ENCODE data around the gene TAOK3.
"Not testable (repeated sequence)": the region's sequence is repeated elsewhere in the genome, so short reads cannot be mapped to it uniquely, and the experiment has no call there.

The TAOK3 gene

GRCh38 chr12:118354903-118355302 is 17.8 kb downstream of the TAOK3 start:
- in situ Hi-C loops (cut with HindIII; ENCODE audit: low pct_ligation_motif_present, low sequenced_read_pairs): loop anchor here (25.0 kb wide), 1 partner anchor 168 kb away; no protein-coding TSS in a partner anchor
- no peak overlapping the region for H3K4me3 ChIP-seq (ENCODE audit: low read depth, low read length)
- no peaks in the 10 kb centered on the region for H3K36me3 ChIP-seq (replicated peaks)
- no peak for TF ChIP-seq CTCF (IDR thresholded peaks at IDR 0.05; ENCODE audit: low read depth, low read length, missing control alignments)
- no peak for DNase-seq
- peak overlapping the region; percentile 89 for H3K27ac ChIP-seq
- no peaks in the 10 kb centered on the region for H3K27me3 ChIP-seq (replicated peaks)

- DNase-seq; H3K27me3 ChIP-seq (replicated peaks); H3K36me3 ChIP-seq (replicated peaks); H3K4me3 ChIP-seq (ENCODE audit: low read depth, low read length): not testable (repeated sequence)
- H3K27ac ChIP-seq: peak overlapping the region; percentile 89
- in situ Hi-C loops (cut with HindIII; ENCODE audit: low pct_ligation_motif_present, low sequenced_read_pairs): loop anchor here (25.0 kb wide), 1 partner anchor 167 kb away; no protein-coding TSS in a partner anchor
Measured at GRCh38 chr12:118354503-118354902, 18.2 kb downstream of the TAOK3 start.

GRCh38 chr12:118353721-118354120 is 19.0 kb downstream of the TAOK3 start:
- Histone ChIP-seq H3K4me3 (ENCODE audit: low read depth, low read length) (no peak overlapping the region), H3K36me3 (replicated peaks) (no peaks in the 10 kb centered on the region), H3K27ac (no peak overlapping the region), H3K27me3 (replicated peaks) (no peaks in the 10 kb centered on the region)
- TF ChIP-seq CTCF (IDR thresholded peaks at IDR 0.05; ENCODE audit: low read depth, low read length, missing control alignments): no peak
- in situ Hi-C loops (cut with HindIII; ENCODE audit: low pct_ligation_motif_present, low sequenced_read_pairs): loop anchor here (25.0 kb wide), 1 partner anchor 166 kb away; no protein-coding TSS in a partner anchor
- no peak for DNase-seq

GRCh38 chr12:118350908-118351559 is 21.7 kb downstream of the TAOK3 start:
- H3K27ac ChIP-seq: no peak overlapping the region
- H3K27me3 ChIP-seq (replicated peaks): no peaks in the 10 kb centered on the region
- in situ Hi-C loops (cut with HindIII; ENCODE audit: low pct_ligation_motif_present, low sequenced_read_pairs): loop anchor here (25.0 kb wide), 1 partner anchor 164 kb away; no protein-coding TSS in a partner anchor
- no peak for TF ChIP-seq CTCF (IDR thresholded peaks at IDR 0.05; ENCODE audit: low read depth, low read length, missing control alignments)
- H3K36me3 ChIP-seq (replicated peaks): no peaks in the 10 kb centered on the region
- H3K4me3 ChIP-seq (ENCODE audit: low read depth, low read length): no peak overlapping the region
- DNase-seq: no peak

GRCh38 chr12:118347916-118348315 is 24.8 kb downstream of the TAOK3 start:
- Histone ChIP-seq H3K27ac (no peak overlapping the region), H3K36me3 (replicated peaks) (no peaks in the 10 kb centered on the region), H3K4me3 (ENCODE audit: low read depth, low read length) (no peak overlapping the region), H3K27me3 (replicated peaks) (no peaks in the 10 kb centered on the region)
- in situ Hi-C loops (cut with HindIII; ENCODE audit: low pct_ligation_motif_present, low sequenced_read_pairs): no loop called here
- DNase-seq: no peak
- no peak for TF ChIP-seq CTCF (IDR thresholded peaks at IDR 0.05; ENCODE audit: low read depth, low read length, missing control alignments)

GRCh38 chr12:118346895-118347294 is 25.8 kb downstream of the TAOK3 start:
- no peak overlapping the region for H3K4me3 ChIP-seq (ENCODE audit: low read depth, low read length)
- in situ Hi-C loops (cut with HindIII; ENCODE audit: low pct_ligation_motif_present, low sequenced_read_pairs): no loop called here
- TF ChIP-seq CTCF (IDR thresholded peaks at IDR 0.05; ENCODE audit: low read depth, low read length, missing control alignments): no peak

More at GRCh38 chr12:118346895-118347294, 25.8 kb downstream of the TAOK3 start:
- Histone ChIP-seq H3K36me3 (replicated peaks) (no peaks in the 10 kb centered on the region), H3K27me3 (replicated peaks) (no peaks in the 10 kb centered on the region), H3K27ac (no peak overlapping the region)
- no peak for DNase-seq

Data from brain microvascular endothelial cell (primary cell).